HEK293 (cell line): ENCODE measurements around the gene ZRSR2.
A peak's percentile ranks its signal among the peaks of the same experiment; 100 is the strongest.

Source experiments
- BCL11B ChIP-seq: fragments of 450-650 bp; formaldehyde crosslinking; IDR thresholded peaks from 2 replicates; pipeline ENCODE4 v1.5.1; 2016; ENCODE audit warnings: low read depth, missing biosample characterization, missing genetic modification characterization
- RBAK ChIP-seq: fragments of 450-650 bp; formaldehyde crosslinking; IDR thresholded peaks from 2 replicates; pipeline ENCODE4 v1.5.1; 2016; ENCODE audit warnings: missing biosample characterization, missing genetic modification characterization
- SETDB1 ChIP-seq: IDR thresholded peaks from one replicate; pipeline ENCODE4 v1.6.1; 2017; ENCODE audit warnings: mild to moderate bottlenecking, low read length, moderate library complexity, mixed read lengths; ENCODE audit not compliant: insufficient read length
- SP2 ChIP-seq: fragments of 450-650 bp; formaldehyde crosslinking; IDR thresholded peaks from 2 replicates; pipeline ENCODE4 v1.5.1; 2016; ENCODE audit warnings: missing biosample characterization, missing genetic modification characterization
- TRIM28 ChIP-seq: IDR thresholded peaks from 2 replicates; pipeline ENCODE4 v1.6.1; 2011; ENCODE audit warnings: low read length, control low read depth, borderline replicate concordance
- ZFHX2 ChIP-seq: fragments of 450-650 bp; formaldehyde crosslinking; conservative IDR thresholded peaks from 2 replicates; pipeline ENCODE4 v1.5.1; 2016; ENCODE audit warnings: missing biosample characterization, missing genetic modification characterization
- ZNF23 ChIP-seq: fragments of 450-650 bp; formaldehyde crosslinking; IDR thresholded peaks from 2 replicates; pipeline ENCODE4 v1.5.1; 2016; ENCODE audit warnings: missing biosample characterization, missing genetic modification characterization, borderline replicate concordance
- ZNF292 ChIP-seq: fragments of 450-650 bp; formaldehyde crosslinking; IDR thresholded peaks from 2 replicates; pipeline ENCODE4 v1.5.1; 2016; ENCODE audit warnings: low read depth, missing biosample characterization, missing genetic modification characterization, borderline replicate concordance
- ZNF341 ChIP-seq: fragments of 450-650 bp; formaldehyde crosslinking; IDR thresholded peaks from 2 replicates; pipeline ENCODE4; 2016; ENCODE audit warnings: low read depth, missing biosample characterization, missing genetic modification characterization
- ZNF37A ChIP-seq: fragments of 450-650 bp; IDR thresholded peaks from 2 replicates; pipeline ENCODE4 v1.5.1; 2018; ENCODE audit warnings: missing biosample characterization, missing genetic modification characterization
- ZNF514 ChIP-seq: fragments of 450-650 bp; formaldehyde crosslinking; IDR thresholded peaks from 2 replicates; pipeline ENCODE4 v1.5.1; 2016; ENCODE audit warnings: missing biosample characterization, missing genetic modification characterization
- ZNF658 ChIP-seq: fragments of 450-650 bp; formaldehyde crosslinking; IDR thresholded peaks from 2 replicates; pipeline ENCODE4; 2016; ENCODE audit warnings: missing biosample characterization, missing genetic modification characterization
- ZNF660 ChIP-seq: fragments of 450-650 bp; IDR thresholded peaks from 2 replicates; pipeline ENCODE4 v1.5.1; 2018; ENCODE audit warnings: missing biosample characterization, mild to moderate bottlenecking, missing genetic modification characterization
- ZNF670 ChIP-seq: fragments of 450-650 bp; formaldehyde crosslinking; IDR thresholded peaks from 2 replicates; pipeline ENCODE4 v1.5.1; 2016; ENCODE audit warnings: missing biosample characterization, missing genetic modification characterization, low read depth
- ZNF76 ChIP-seq: fragments of 450-650 bp; formaldehyde crosslinking; IDR thresholded peaks from 2 replicates; pipeline ENCODE4; 2016; ENCODE audit warnings: low read depth, missing biosample characterization, missing genetic modification characterization, borderline replicate concordance
- ZSCAN30 ChIP-seq: fragments of 450-650 bp; IDR thresholded peaks from 2 replicates; pipeline ENCODE4 v1.5.1; 2018; ENCODE audit warnings: missing biosample characterization, mild to moderate bottlenecking, missing genetic modification characterization, moderate library complexity
- ZXDB ChIP-seq: fragments of 450-650 bp; formaldehyde crosslinking; IDR thresholded peaks from 2 replicates; pipeline ENCODE4 v1.5.1; 2016; ENCODE audit warnings: missing biosample characterization, missing genetic modification characterization
- TF ChIP-seq, protein P1 (sequence below): fragments of 450-650 bp; formaldehyde crosslinking; IDR thresholded peaks from 2 replicates; pipeline ENCODE4 v1.5.1; 2016; ENCODE audit warnings: missing biosample characterization, missing genetic modification characterization
- TF ChIP-seq, protein P2 (sequence below): fragments of 450-650 bp; formaldehyde crosslinking; IDR thresholded peaks from 2 replicates; pipeline ENCODE4 v1.5.1; 2016; ENCODE audit warnings: missing biosample characterization, missing genetic modification characterization
- TF ChIP-seq, protein P3 (sequence below): fragments of 450-650 bp; IDR thresholded peaks from 2 replicates; pipeline ENCODE4 v1.5.1; 2018; ENCODE audit warnings: missing biosample characterization, missing genetic modification characterization
- TF ChIP-seq, protein P4 (sequence below): fragments of 450-650 bp; formaldehyde crosslinking; IDR thresholded peaks from 2 replicates; pipeline ENCODE4 v1.5.1; 2016; ENCODE audit warnings: missing biosample characterization, missing genetic modification characterization, borderline replicate concordance
- TF ChIP-seq, protein P5 (sequence below): fragments of 450-650 bp; formaldehyde crosslinking; IDR thresholded peaks from 2 replicates; pipeline ENCODE4 v1.5.1; 2016; ENCODE audit warnings: missing biosample characterization, missing genetic modification characterization
- TF ChIP-seq, protein P6 (sequence below): fragments of 450-650 bp; formaldehyde crosslinking; IDR thresholded peaks from 2 replicates; pipeline ENCODE4 v1.5.1; 2016; ENCODE audit warnings: missing biosample characterization, missing genetic modification characterization
- TF ChIP-seq, protein P7 (sequence below): fragments of 450-650 bp; formaldehyde crosslinking; IDR thresholded peaks from 2 replicates; pipeline ENCODE4 v1.5.1; 2016; ENCODE audit warnings: missing biosample characterization, missing genetic modification characterization
- TF ChIP-seq, protein P8 (sequence below): fragments of 450-650 bp; formaldehyde crosslinking; IDR thresholded peaks from 2 replicates; pipeline ENCODE4 v1.5.1; 2017; ENCODE audit warnings: missing biosample characterization, missing genetic modification characterization

Gene ZRSR2

DNA sequence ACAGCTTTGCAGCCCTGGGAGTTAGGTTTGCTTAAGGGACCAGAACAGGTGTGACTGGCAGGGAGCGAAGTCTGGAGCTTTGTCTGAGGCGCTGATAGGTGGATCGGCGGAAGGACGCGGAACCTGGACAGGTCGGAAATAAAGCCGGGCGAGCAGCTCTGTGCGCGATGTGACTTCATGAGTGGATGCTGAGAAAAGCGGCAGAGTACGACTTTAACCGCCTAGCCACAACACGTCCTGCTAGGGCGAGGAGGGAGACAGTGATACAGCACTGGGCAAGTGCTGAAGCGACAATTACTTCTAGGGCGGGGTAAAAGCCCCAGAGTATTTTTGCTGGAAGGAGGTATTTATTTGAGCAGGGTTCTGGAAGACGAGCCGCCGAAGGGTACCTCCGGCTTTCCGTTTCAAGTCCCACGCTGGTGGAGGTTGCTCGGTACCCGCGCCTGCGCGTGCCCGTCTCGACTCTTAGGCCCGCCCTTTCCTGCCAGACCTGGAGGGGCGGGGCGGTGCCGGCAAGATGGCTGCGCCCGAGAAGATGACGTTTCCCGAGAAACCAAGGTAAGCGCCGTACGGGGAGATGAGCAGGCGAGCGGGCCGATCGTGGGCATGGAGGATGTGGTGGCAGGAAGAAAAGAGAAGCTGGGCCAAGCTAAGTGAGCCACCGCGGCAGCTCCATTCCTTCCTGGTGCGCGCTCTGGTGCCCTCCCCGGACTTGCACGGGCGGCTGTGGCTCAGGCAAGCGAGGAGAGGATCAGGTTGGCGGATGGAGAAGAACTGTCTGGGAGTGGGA, at the start of gene ZRSR2 (continued):
- TF ChIP-seq ZNF292 (tag by site-specific recombination) (no peak), SP2 (peak; percentile 91), ZSCAN30 (no peak), ZNF37A (no peak), TRIM28 (no peak), ZNF514 (no peak), ZFHX2 (tag by site-specific recombination) (peak; percentile 79), ZXDB (tag by site-specific recombination) (peak; percentile 95), RBAK (tag by site-specific recombination) (no peak), BCL11B (no peak), ZNF341 (tag by site-specific recombination) (peak; percentile 70), ZNF670 (tag by site-specific recombination) (no peak), SETDB1 (no peak), ZNF76 (peak; percentile 64), ZNF23 (no peak), ZNF658 (tag by site-specific recombination) (no peak), ZNF660 (tag by site-specific recombination) (no peak)
- TF ChIP-seq, protein P1, sequence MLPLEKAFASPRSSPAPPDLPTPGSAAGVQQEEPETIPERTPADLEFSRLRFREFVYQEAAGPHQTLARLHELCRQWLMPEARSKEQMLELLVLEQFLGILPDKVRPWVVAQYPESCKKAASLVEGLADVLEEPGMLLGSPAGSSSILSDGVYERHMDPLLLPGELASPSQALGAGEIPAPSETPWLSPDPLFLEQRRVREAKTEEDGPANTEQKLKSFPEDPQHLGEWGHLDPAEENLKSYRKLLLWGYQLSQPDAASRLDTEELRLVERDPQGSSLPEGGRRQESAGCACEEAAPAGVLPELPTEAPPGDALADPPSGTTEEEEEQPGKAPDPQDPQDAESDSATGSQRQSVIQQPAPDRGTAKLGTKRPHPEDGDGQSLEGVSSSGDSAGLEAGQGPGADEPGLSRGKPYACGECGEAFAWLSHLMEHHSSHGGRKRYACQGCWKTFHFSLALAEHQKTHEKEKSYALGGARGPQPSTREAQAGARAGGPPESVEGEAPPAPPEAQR (tag by site-specific recombination): no peak
- TF ChIP-seq, protein P2, sequence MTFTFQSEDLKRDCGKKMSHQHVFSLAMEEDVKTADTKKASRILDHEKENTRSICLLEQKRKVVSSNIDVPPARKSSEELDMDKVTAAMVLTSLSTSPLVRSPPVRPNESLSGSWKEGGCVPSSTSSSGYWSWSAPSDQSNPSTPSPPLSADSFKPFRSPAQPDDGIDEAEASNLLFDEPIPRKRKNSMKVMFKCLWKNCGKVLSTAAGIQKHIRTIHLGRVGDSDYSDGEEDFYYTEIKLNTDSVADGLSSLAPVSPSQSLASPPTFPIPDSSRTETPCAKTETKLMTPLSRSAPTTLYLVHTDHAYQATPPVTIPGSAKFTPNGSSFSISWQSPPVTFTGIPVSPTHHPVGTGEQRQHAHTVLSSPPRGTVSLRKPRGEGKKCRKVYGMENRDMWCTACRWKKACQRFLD (tag by site-specific recombination): no peak
- TF ChIP-seq, protein P3, sequence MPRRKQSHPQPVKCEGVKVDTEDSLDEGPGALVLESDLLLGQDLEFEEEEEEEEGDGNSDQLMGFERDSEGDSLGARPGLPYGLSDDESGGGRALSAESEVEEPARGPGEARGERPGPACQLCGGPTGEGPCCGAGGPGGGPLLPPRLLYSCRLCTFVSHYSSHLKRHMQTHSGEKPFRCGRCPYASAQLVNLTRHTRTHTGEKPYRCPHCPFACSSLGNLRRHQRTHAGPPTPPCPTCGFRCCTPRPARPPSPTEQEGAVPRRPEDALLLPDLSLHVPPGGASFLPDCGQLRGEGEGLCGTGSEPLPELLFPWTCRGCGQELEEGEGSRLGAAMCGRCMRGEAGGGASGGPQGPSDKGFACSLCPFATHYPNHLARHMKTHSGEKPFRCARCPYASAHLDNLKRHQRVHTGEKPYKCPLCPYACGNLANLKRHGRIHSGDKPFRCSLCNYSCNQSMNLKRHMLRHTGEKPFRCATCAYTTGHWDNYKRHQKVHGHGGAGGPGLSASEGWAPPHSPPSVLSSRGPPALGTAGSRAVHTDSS (tag by site-specific recombination): no peak
- TF ChIP-seq, protein P4, sequence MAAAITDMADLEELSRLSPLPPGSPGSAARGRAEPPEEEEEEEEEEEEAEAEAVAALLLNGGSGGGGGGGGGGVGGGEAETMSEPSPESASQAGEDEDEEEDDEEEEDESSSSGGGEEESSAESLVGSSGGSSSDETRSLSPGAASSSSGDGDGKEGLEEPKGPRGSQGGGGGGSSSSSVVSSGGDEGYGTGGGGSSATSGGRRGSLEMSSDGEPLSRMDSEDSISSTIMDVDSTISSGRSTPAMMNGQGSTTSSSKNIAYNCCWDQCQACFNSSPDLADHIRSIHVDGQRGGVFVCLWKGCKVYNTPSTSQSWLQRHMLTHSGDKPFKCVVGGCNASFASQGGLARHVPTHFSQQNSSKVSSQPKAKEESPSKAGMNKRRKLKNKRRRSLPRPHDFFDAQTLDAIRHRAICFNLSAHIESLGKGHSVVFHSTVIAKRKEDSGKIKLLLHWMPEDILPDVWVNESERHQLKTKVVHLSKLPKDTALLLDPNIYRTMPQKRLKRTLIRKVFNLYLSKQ: no peak
- TF ChIP-seq, protein P5, sequence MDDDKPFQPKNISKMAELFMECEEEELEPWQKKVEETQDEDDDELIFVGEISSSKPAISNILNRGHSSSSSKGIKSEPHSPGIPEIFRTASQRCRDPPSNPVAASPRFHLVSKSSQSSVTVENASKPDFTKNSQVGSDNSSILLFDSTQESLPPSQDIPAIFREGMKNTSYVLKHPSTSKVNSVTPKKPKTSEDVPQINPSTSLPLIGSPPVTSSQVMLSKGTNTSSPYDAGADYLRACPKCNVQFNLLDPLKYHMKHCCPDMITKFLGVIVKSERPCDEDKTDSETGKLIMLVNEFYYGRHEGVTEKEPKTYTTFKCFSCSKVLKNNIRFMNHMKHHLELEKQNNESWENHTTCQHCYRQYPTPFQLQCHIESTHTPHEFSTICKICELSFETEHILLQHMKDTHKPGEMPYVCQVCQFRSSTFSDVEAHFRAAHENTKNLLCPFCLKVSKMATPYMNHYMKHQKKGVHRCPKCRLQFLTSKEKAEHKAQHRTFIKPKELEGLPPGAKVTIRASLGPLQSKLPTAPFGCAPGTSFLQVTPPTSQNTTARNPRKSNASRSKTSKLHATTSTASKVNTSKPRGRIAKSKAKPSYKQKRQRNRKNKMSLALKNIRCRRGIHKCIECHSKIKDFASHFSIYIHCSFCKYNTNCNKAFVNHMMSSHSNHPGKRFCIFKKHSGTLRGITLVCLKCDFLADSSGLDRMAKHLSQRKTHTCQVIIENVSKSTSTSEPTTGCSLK (tag by site-specific recombination): no peak
- TF ChIP-seq, protein P6, sequence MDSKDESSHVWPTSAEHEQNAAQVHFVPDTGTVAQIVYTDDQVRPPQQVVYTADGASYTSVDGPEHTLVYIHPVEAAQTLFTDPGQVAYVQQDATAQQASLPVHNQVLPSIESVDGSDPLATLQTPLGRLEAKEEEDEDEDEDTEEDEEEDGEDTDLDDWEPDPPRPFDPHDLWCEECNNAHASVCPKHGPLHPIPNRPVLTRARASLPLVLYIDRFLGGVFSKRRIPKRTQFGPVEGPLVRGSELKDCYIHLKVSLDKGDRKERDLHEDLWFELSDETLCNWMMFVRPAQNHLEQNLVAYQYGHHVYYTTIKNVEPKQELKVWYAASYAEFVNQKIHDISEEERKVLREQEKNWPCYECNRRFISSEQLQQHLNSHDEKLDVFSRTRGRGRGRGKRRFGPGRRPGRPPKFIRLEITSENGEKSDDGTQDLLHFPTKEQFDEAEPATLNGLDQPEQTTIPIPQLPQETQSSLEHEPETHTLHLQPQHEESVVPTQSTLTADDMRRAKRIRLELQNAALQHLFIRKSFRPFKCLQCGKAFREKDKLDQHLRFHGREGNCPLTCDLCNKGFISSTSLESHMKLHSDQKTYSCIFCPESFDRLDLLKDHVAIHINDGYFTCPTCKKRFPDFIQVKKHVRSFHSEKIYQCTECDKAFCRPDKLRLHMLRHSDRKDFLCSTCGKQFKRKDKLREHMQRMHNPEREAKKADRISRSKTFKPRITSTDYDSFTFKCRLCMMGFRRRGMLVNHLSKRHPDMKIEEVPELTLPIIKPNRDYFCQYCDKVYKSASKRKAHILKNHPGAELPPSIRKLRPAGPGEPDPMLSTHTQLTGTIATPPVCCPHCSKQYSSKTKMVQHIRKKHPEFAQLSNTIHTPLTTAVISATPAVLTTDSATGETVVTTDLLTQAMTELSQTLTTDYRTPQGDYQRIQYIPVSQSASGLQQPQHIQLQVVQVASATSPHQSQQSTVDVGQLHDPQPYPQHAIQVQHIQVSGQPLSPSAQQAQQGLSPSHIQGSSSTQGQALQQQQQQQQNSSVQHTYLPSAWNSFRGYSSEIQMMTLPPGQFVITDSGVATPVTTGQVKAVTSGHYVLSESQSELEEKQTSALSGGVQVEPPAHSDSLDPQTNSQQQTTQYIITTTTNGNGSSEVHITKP (tag by site-specific recombination): peak; percentile 32
- TF ChIP-seq, protein P7, sequence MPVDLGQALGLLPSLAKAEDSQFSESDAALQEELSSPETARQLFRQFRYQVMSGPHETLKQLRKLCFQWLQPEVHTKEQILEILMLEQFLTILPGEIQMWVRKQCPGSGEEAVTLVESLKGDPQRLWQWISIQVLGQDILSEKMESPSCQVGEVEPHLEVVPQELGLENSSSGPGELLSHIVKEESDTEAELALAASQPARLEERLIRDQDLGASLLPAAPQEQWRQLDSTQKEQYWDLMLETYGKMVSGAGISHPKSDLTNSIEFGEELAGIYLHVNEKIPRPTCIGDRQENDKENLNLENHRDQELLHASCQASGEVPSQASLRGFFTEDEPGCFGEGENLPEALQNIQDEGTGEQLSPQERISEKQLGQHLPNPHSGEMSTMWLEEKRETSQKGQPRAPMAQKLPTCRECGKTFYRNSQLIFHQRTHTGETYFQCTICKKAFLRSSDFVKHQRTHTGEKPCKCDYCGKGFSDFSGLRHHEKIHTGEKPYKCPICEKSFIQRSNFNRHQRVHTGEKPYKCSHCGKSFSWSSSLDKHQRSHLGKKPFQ (tag by site-specific recombination): no peak
- TF ChIP-seq, protein P8, sequence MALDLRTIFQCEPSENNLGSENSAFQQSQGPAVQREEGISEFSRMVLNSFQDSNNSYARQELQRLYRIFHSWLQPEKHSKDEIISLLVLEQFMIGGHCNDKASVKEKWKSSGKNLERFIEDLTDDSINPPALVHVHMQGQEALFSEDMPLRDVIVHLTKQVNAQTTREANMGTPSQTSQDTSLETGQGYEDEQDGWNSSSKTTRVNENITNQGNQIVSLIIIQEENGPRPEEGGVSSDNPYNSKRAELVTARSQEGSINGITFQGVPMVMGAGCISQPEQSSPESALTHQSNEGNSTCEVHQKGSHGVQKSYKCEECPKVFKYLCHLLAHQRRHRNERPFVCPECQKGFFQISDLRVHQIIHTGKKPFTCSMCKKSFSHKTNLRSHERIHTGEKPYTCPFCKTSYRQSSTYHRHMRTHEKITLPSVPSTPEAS (tag by site-specific recombination): no peak
